ENCODE data around the gene RESP18.

Gene RESP18

DNA sequence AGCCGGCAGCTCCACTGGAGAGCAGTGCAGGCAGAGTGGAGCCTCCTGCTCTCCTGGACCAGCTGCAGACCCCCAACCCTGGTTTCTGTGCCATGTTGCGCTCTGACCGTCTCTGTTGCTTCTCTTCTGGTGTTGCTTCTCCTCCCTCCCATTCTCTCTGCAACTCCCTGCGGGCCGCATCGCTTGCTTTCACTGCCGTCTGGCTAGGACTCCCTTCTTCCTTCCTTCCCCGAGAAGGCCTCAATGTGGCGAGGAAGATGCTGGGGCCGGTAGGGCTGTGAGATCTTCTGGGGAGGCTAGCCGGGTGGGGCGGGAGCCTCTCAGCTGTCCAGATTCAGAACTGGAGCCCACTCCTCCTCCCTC lies 47.2 kb downstream of the RESP18 start:
- Histone ChIP-seq H3K79me1 (replicated peaks; ENCODE audit: low read length, poor library complexity, severe bottlenecking) (peaks cover 12% of the 10 kb centered on the region), H3K4me1 (ENCODE audit: control insufficient read depth, insufficient read depth, low read depth, low read length) (peaks cover 28% of the 10 kb centered on the region), H2AK5ac (ENCODE audit: low read length, severe bottlenecking) (no peak overlapping the region), H3K9ac (ENCODE audit: low read length) (peak overlapping the region; percentile 74), H2BK15ac (ENCODE audit: low read depth, poor library complexity, severe bottlenecking) (no peak overlapping the region), H3K27me3 (ENCODE audit: control insufficient read depth in 1 of 2, insufficient read depth in 1 of 2, low read length in 2 of 2) (no peaks in the 10 kb centered on the region), H4K91ac (ENCODE audit: low read length) (no peak overlapping the region), H2AFZ (ENCODE audit: low read depth, low read length) (no peak overlapping the region), H3K4ac (ENCODE audit: low read depth in 1 of 2, low read length in 2 of 2) (no peak overlapping the region), H2BK120ac (ENCODE audit: low read depth, low read length) (no peak overlapping the region), H2BK5ac (ENCODE audit: low read depth, low read length, poor library complexity, severe bottlenecking) (no peak overlapping the region), H3K27ac (ENCODE audit: low read length, poor library complexity, severe bottlenecking) (no peak overlapping the region), H3K4me3 (ENCODE audit: insufficient read depth in 1 of 2, low read depth in 1 of 2, low read length in 2 of 2) (peak overlapping the region in 1 of 2 experiments; percentile 56), H3K36me3 (ENCODE audit: control insufficient read depth in 1 of 2, insufficient read depth in 2 of 2, low read depth in 1 of 2, low read length in 2 of 2) (peaks cover 53 to 58% of the 10 kb centered on the region in 2 experiments), H3K4me2 (ENCODE audit: low read length, poor library complexity, severe bottlenecking) (no peak overlapping the region), H3K18ac (ENCODE audit: low read depth in 1 of 2, low read length in 2 of 2) (no peak overlapping the region), H3K9me3 (ENCODE audit: control insufficient read depth, low read length) (no peaks in the 10 kb centered on the region), H3K14ac (ENCODE audit: low read length in 2 of 2) (no peak overlapping the region), H4K8ac (ENCODE audit: low read length) (no peak overlapping the region), H3K23ac (ENCODE audit: low read length in 2 of 2) (no peak overlapping the region), H2BK12ac (ENCODE audit: low read length in 2 of 2) (no peak overlapping the region)
- no peak for DNase-seq
- 91% methylated on average over 7 of the region's 12 CpGs for WGBS

DNA sequence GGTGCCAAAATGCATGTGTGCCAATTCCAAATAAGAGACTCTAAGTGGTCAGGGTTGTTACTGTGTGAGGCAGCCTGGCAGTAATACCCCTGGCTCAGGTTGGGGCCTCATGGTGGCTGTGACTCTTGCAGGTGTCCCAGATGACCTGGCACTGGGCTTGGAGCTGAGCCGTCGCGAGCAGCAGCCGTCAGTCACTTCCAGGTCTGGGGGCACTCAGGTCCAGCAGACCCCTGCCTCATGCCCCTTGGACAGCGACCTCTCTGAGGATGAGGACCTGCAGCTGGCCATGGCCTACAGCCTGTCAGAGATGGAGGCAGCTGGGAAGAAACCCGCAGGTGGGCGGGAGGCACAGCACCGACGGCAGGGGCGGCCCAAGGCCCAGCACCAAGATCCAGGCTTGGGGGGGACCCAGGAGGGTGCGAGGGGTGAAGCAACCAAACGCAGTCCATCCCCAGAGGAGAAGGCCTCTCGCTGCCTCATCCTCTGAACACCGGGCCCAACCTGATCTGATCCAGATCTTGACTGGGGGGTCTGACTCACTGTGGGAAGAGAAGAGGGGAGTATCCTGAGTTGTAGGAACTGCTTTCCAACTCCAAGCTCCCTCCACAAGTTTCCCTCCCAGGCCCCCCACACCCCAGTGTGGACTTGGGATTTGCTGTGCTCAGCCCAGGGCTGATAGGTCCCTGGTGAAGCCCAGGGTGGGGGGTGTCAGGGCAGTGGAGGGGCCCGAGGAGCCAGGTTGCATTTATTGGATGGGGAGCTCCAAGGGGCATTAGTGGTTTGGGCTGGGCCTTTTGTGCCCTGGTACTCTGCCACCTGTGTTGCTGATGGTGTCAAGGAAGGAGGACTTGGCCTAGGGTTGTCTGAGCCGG lies 47.8 kb downstream of the RESP18 start:
- no peak for DNase-seq

DNA sequence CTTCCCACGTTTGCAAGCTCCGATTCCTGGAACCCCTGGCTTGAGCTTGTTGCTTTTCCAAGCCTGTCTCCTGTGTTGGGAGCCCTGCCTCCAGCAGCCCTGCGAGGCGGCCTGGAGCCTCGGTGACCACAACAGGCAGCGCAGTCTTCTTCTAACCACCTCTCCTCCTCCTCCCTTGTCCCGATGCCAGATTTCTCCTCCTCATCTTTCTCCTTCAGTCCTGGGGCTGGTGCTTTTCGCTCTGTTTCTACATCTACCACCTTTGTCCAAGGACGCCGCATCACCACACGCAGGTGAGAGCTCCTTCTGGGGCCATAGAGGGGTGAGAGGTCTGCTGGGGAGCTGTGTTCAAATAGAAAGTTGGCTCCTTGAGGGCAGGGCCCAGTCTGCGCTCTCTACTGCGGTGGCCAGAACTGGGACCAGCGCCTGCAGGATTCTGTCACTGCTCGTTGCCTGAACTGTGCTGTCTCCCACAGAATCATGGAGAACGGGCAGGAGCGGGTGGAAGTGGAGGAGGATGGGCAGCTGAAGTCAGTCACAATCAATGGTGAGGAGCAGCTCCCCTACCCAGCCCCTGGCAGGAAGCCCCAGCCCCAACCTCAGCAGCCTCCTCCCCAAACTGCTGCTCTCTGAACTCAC lies 49.5 kb downstream of the RESP18 start:
- H3K27ac ChIP-seq (ENCODE audit: low read length, poor library complexity, severe bottlenecking): no peak overlapping the region
- H3K4me3 ChIP-seq (ENCODE audit: insufficient read depth in 1 of 2, low read depth in 1 of 2, low read length in 2 of 2): no peak overlapping the region
- no peaks in the 10 kb centered on the region for H3K9me3 ChIP-seq (ENCODE audit: control insufficient read depth, low read length)
- no peak overlapping the region for H3K18ac ChIP-seq (ENCODE audit: low read depth in 1 of 2, low read length in 2 of 2)
- H3K14ac ChIP-seq (ENCODE audit: low read length in 2 of 2): no peak overlapping the region
- H3K36me3 ChIP-seq (ENCODE audit: control insufficient read depth in 1 of 2, insufficient read depth in 2 of 2, low read depth in 1 of 2, low read length in 2 of 2): peaks cover 55 to 62% of the 10 kb centered on the region in 2 experiments
- H2AK5ac ChIP-seq (ENCODE audit: low read length, severe bottlenecking): no peak overlapping the region
- H3K27me3 ChIP-seq (ENCODE audit: control insufficient read depth in 1 of 2, insufficient read depth in 1 of 2, low read length in 2 of 2): no peaks in the 10 kb centered on the region
- no peak overlapping the region for H4K91ac ChIP-seq (ENCODE audit: low read length)
- no peak overlapping the region for H2AFZ ChIP-seq (ENCODE audit: low read depth, low read length)
- H2BK120ac ChIP-seq (ENCODE audit: low read depth, low read length): no peak overlapping the region
- no peak overlapping the region for H3K23ac ChIP-seq (ENCODE audit: low read length in 2 of 2)
- DNase-seq: no peak
- no peak overlapping the region for H4K8ac ChIP-seq (ENCODE audit: low read length)
- H3K4ac ChIP-seq (ENCODE audit: low read depth in 1 of 2, low read length in 2 of 2): no peak overlapping the region
- 93% methylated on average over 14 of the region's 17 CpGs for WGBS
- H3K4me1 ChIP-seq (ENCODE audit: control insufficient read depth, insufficient read depth, low read depth, low read length): peaks cover 30% of the 10 kb centered on the region
- H3K79me1 ChIP-seq (replicated peaks; ENCODE audit: low read length, poor library complexity, severe bottlenecking): peaks cover 20% of the 10 kb centered on the region
- H3K9ac ChIP-seq (ENCODE audit: low read length): no peak overlapping the region
- H3K4me2 ChIP-seq (ENCODE audit: low read length, poor library complexity, severe bottlenecking): no peak overlapping the region
- no peak overlapping the region for H2BK12ac ChIP-seq (ENCODE audit: low read length in 2 of 2)
- H2BK5ac ChIP-seq (ENCODE audit: low read depth, low read length, poor library complexity, severe bottlenecking): no peak overlapping the region
- H2BK15ac ChIP-seq (ENCODE audit: low read depth, poor library complexity, severe bottlenecking): no peak overlapping the region

More for the DNA sequence above, 47.8 kb downstream of the RESP18 start:
- H3K18ac ChIP-seq (ENCODE audit: low read depth in 1 of 2, low read length in 2 of 2): no peak overlapping the region
- no peaks in the 10 kb centered on the region for H3K9me3 ChIP-seq (ENCODE audit: control insufficient read depth, low read length)
- no peak overlapping the region for H3K4ac ChIP-seq (ENCODE audit: low read depth in 1 of 2, low read length in 2 of 2)
- WGBS: 99% methylated on average over 16 of the region's 16 CpGs
- no peaks in the 10 kb centered on the region for H3K27me3 ChIP-seq (ENCODE audit: control insufficient read depth in 1 of 2, insufficient read depth in 1 of 2, low read length in 2 of 2)
- peak overlapping the region; percentile 74 for H3K9ac ChIP-seq (ENCODE audit: low read length)
- H3K4me1 ChIP-seq (ENCODE audit: control insufficient read depth, insufficient read depth, low read depth, low read length): peaks cover 30% of the 10 kb centered on the region
- H2BK5ac ChIP-seq (ENCODE audit: low read depth, low read length, poor library complexity, severe bottlenecking): no peak overlapping the region
- no peak overlapping the region for H2AK5ac ChIP-seq (ENCODE audit: low read length, severe bottlenecking)
- H3K36me3 ChIP-seq (ENCODE audit: control insufficient read depth in 1 of 2, insufficient read depth in 2 of 2, low read depth in 1 of 2, low read length in 2 of 2): peaks cover 55 to 62% of the 10 kb centered on the region in 2 experiments
- H3K4me3 ChIP-seq (ENCODE audit: insufficient read depth in 1 of 2, low read depth in 1 of 2, low read length in 2 of 2): no peak overlapping the region
- H4K91ac ChIP-seq (ENCODE audit: low read length): no peak overlapping the region
- H2BK15ac ChIP-seq (ENCODE audit: low read depth, poor library complexity, severe bottlenecking): no peak overlapping the region
- H2BK12ac ChIP-seq (ENCODE audit: low read length in 2 of 2): no peak overlapping the region
- no peak overlapping the region for H3K23ac ChIP-seq (ENCODE audit: low read length in 2 of 2)
- no peak overlapping the region for H3K4me2 ChIP-seq (ENCODE audit: low read length, poor library complexity, severe bottlenecking)
- H4K8ac ChIP-seq (ENCODE audit: low read length): no peak overlapping the region
- no peak overlapping the region for H3K27ac ChIP-seq (ENCODE audit: low read length, poor library complexity, severe bottlenecking)
- no peak overlapping the region for H2AFZ ChIP-seq (ENCODE audit: low read depth, low read length)
- no peak overlapping the region for H3K14ac ChIP-seq (ENCODE audit: low read length in 2 of 2)
- peaks cover 18% of the 10 kb centered on the region for H3K79me1 ChIP-seq (replicated peaks; ENCODE audit: low read length, poor library complexity, severe bottlenecking)
- no peak overlapping the region for H2BK120ac ChIP-seq (ENCODE audit: low read depth, low read length)

- H3K18ac ChIP-seq (ENCODE audit: low read depth in 1 of 2, low read length in 2 of 2): no peak overlapping the region
- H4K91ac ChIP-seq (ENCODE audit: low read length): no peak overlapping the region
- H3K27ac ChIP-seq (ENCODE audit: low read length, poor library complexity, severe bottlenecking): no peak overlapping the region
- no peak overlapping the region for H3K4me2 ChIP-seq (ENCODE audit: low read length, poor library complexity, severe bottlenecking)
- no peak overlapping the region for H3K14ac ChIP-seq (ENCODE audit: low read length in 2 of 2)
- peak overlapping the region; percentile 31 for H3K9ac ChIP-seq (ENCODE audit: low read length)
- H3K79me1 ChIP-seq (replicated peaks; ENCODE audit: low read length, poor library complexity, severe bottlenecking): peaks cover 20% of the 10 kb centered on the region
- 96% methylated on average over 3 of the region's 5 CpGs for WGBS
- H4K8ac ChIP-seq (ENCODE audit: low read length): no peak overlapping the region
- H2AFZ ChIP-seq (ENCODE audit: low read depth, low read length): no peak overlapping the region
- peaks cover 55 to 62% of the 10 kb centered on the region in 2 experiments for H3K36me3 ChIP-seq (ENCODE audit: control insufficient read depth in 1 of 2, insufficient read depth in 2 of 2, low read depth in 1 of 2, low read length in 2 of 2)
- no peaks in the 10 kb centered on the region for H3K9me3 ChIP-seq (ENCODE audit: control insufficient read depth, low read length)
- no peak overlapping the region for H3K4me3 ChIP-seq (ENCODE audit: insufficient read depth in 1 of 2, low read depth in 1 of 2, low read length in 2 of 2)
- no peak overlapping the region for H2BK5ac ChIP-seq (ENCODE audit: low read depth, low read length, poor library complexity, severe bottlenecking)
- H3K27me3 ChIP-seq (ENCODE audit: control insufficient read depth in 1 of 2, insufficient read depth in 1 of 2, low read length in 2 of 2): no peaks in the 10 kb centered on the region
- no peak overlapping the region for H2BK12ac ChIP-seq (ENCODE audit: low read length in 2 of 2)
- no peak overlapping the region for H2BK15ac ChIP-seq (ENCODE audit: low read depth, poor library complexity, severe bottlenecking)
- DNase-seq: no peak
- H2BK120ac ChIP-seq (ENCODE audit: low read depth, low read length): no peak overlapping the region
- no peak overlapping the region for H2AK5ac ChIP-seq (ENCODE audit: low read length, severe bottlenecking)
- H3K4ac ChIP-seq (ENCODE audit: low read depth in 1 of 2, low read length in 2 of 2): no peak overlapping the region
- peaks cover 36% of the 10 kb centered on the region for H3K4me1 ChIP-seq (ENCODE audit: control insufficient read depth, insufficient read depth, low read depth, low read length)
- H3K23ac ChIP-seq (ENCODE audit: low read length in 2 of 2): no peak overlapping the region
Observed at GRCh38 chr2:219282375-219282774, 50.2 kb downstream of the RESP18 start.

Measured in mesenchymal stem cell (in vitro differentiated cells and primary cell).